ENCODE data around the gene LHFPL3.

DNA sequence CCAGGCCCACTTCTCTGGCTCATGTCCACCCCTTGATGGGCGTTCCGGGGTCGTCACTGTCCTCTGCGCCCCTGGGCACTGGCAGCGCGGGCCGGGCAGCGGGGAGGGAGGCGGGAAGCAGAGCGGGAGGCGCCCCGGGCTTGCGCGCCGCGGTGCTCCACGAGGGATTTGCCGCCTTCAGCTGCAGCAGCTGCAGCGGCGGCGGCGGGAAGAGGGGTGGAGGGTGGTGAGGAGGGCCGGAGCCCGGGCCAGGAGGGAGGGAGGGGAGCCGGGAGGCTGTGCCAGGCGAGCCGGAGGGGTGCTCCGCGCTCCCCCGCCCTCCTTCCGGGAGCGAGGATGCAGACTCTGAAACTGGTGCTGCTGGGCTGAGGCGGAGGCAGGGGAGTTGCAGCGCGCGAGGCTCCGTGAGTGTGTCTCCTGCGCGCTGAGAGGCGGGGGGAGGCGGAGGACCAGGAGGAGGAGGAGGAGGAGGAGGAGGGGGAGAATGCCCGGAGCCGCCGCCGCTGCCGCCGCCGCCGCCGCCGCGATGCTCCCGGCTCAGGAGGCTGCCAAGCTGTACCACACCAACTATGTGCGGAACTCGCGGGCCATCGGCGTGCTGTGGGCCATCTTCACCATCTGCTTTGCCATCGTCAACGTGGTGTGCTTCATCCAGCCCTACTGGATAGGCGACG, at the start of gene LHFPL3:
- TF ChIP-seq CTCF (IDR thresholded peaks at IDR 0.05) (no peak), POLR2A (IDR thresholded peaks at IDR 0.05) (no peak)

All from right lobe of liver (tissue), 4 donors.